Peyer's patch (tissue), 4 donors: ENCODE data around the gene PKIG.

Experiments used
- POLR2A ChIP-seq, 2 donors: fragments of 450-650 bp; IDR thresholded peaks; one replicate each; pipeline ENCODE4 v1.5.1; 2017; ENCODE audit warnings: antibody characterized with exemption in 2 of 2, mild to moderate bottlenecking in 2 of 2, moderate library complexity in 2 of 2
- TF ChIP-seq, protein P1 (sequence below), 6 experiments: fragments of 450-650 bp in 4 of 6; fragments of 200-600 bp in 2 of 6; sonication (generic) in 1 of 6; IDR thresholded peaks; one replicate each; pipeline ENCODE4 v1.5.1; 2017 to 2019; ENCODE audit warnings: antibody characterized with exemption in 6 of 6, mild to moderate bottlenecking in 3 of 6, moderate library complexity in 1 of 6

GRCh38 chr20:44657875-44658274, 75.5 kb downstream of the PKIG start:
- TF ChIP-seq, protein P1, sequence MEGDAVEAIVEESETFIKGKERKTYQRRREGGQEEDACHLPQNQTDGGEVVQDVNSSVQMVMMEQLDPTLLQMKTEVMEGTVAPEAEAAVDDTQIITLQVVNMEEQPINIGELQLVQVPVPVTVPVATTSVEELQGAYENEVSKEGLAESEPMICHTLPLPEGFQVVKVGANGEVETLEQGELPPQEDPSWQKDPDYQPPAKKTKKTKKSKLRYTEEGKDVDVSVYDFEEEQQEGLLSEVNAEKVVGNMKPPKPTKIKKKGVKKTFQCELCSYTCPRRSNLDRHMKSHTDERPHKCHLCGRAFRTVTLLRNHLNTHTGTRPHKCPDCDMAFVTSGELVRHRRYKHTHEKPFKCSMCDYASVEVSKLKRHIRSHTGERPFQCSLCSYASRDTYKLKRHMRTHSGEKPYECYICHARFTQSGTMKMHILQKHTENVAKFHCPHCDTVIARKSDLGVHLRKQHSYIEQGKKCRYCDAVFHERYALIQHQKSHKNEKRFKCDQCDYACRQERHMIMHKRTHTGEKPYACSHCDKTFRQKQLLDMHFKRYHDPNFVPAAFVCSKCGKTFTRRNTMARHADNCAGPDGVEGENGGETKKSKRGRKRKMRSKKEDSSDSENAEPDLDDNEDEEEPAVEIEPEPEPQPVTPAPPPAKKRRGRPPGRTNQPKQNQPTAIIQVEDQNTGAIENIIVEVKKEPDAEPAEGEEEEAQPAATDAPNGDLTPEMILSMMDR (IDR thresholded peaks at IDR 0.05) = no peak
- TF ChIP-seq POLR2A (IDR thresholded peaks at IDR 0.05) = no peak
